Measurements from ENCODE around the gene SRCIN1. TPM values are rescaled to one million over a fixed set of nuclear protein-coding genes. Genes with fewer than 3 reads are reported as not detected.

SRCIN1 gene
- total RNA-seq, 4 donors from 2014 or later, result 0.54 to 0.89 (median 0.69) TPM

DNA sequence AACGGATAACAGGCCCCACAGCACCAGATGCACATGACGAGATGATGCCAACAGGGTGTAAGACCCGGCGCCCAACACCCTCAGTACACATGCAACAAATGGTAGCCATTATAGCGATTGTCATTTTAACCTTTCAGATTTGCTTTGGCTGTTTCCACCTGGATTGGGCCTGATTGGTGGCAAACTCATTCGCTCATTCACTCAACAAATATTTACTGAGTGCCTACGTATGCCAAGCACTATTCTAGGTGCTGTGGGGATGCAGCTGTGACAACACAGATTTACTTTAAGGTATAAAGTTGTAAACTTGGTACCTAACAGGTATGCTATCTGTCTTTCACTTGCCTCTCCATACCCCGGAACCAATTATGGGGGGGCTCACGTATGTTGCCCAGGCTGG, 66.8 kb downstream of the SRCIN1 start:
- Histone ChIP-seq H3K36me3 (no peaks in the 10 kb centered on the region), H3K4me1 (no peaks in the 10 kb centered on the region), H3K4me3 (replicated peaks in 1 of 3) (no peak overlapping the region), H3K27ac (no peak overlapping the region), H3K27me3 (no peaks in the 10 kb centered on the region), H3K9me3 (no peaks in the 10 kb centered on the region)
- TF ChIP-seq POLR2A (IDR thresholded peaks at IDR 0.05), result no peak
- TF ChIP-seq, protein P1, sequence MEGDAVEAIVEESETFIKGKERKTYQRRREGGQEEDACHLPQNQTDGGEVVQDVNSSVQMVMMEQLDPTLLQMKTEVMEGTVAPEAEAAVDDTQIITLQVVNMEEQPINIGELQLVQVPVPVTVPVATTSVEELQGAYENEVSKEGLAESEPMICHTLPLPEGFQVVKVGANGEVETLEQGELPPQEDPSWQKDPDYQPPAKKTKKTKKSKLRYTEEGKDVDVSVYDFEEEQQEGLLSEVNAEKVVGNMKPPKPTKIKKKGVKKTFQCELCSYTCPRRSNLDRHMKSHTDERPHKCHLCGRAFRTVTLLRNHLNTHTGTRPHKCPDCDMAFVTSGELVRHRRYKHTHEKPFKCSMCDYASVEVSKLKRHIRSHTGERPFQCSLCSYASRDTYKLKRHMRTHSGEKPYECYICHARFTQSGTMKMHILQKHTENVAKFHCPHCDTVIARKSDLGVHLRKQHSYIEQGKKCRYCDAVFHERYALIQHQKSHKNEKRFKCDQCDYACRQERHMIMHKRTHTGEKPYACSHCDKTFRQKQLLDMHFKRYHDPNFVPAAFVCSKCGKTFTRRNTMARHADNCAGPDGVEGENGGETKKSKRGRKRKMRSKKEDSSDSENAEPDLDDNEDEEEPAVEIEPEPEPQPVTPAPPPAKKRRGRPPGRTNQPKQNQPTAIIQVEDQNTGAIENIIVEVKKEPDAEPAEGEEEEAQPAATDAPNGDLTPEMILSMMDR (IDR thresholded peaks at IDR 0.05), result no peak
- intact Hi-C loops (cut with DNase I), result no loop called here
- DNase-seq, result no peak
- 92 to 94% methylated on average over 9 of the region's 9 CpGs for whole genome bisulfite sequencing, 2 donors

GRCh38 chr17:38536661-38537060, 69.1 kb downstream of the SRCIN1 start:
- intact Hi-C loops (cut with DNase I), result no loop called here
- no peak for DNase-seq
- H3K27ac ChIP-seq, result no peak overlapping the region
- H3K27me3 ChIP-seq, result no peaks in the 10 kb centered on the region
- 86 to 90% methylated on average over 4 of the region's 4 CpGs for WGBS, 2 donors
- no peaks in the 10 kb centered on the region for H3K9me3 ChIP-seq
- no peaks in the 10 kb centered on the region for H3K36me3 ChIP-seq
- TF ChIP-seq, protein P1 (IDR thresholded peaks at IDR 0.05), result no peak
- no peak for TF ChIP-seq POLR2A (IDR thresholded peaks at IDR 0.05)
- no peak overlapping the region for H3K4me3 ChIP-seq (replicated peaks in 1 of 3)
- H3K4me1 ChIP-seq, result no peaks in the 10 kb centered on the region

DNA sequence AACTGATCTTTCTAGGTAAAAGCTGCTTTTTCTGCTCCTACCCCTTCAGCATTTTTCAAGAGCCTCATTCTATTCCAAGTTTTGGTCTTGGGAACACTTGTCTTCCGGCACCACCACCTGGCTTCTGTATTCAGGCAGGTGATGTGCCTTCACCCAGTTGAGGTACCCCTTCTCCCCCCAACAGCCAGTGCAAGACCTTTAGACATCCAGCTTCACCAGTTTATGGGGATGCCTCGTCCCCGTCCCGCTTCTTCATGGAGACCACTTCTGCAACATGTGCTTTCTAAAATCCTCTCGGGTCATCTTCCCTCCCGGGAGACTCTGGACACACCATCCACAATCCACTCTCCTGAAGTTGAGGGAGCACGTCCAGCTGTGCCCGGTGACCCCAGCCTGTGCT, 69.9 kb downstream of the SRCIN1 start:
- no peaks in the 10 kb centered on the region for H3K36me3 ChIP-seq
- intact Hi-C loops (cut with DNase I), result no loop called here
- H3K27me3 ChIP-seq, result no peaks in the 10 kb centered on the region
- H3K9me3 ChIP-seq, result no peaks in the 10 kb centered on the region
- no peak overlapping the region for H3K27ac ChIP-seq
- 59 to 60% methylated on average over 8 of the region's 8 CpGs for WGBS, 2 donors
- H3K4me3 ChIP-seq (replicated peaks in 1 of 3), result no peak overlapping the region
- DNase-seq, result no peak
- H3K4me1 ChIP-seq, result no peaks in the 10 kb centered on the region
- no peak for TF ChIP-seq POLR2A (IDR thresholded peaks at IDR 0.05)
- TF ChIP-seq, protein P1 (IDR thresholded peaks at IDR 0.05), result no peak

- no peaks in the 10 kb centered on the region for H3K9me3 ChIP-seq
- H3K27me3 ChIP-seq, result no peaks in the 10 kb centered on the region
- no peak overlapping the region for H3K4me3 ChIP-seq (replicated peaks in 1 of 3)
- WGBS, 2 donors, result 69% methylated on average over 7 of the region's 7 CpGs
- no peaks in the 10 kb centered on the region for H3K36me3 ChIP-seq
- TF ChIP-seq POLR2A (IDR thresholded peaks at IDR 0.05), result no peak
- TF ChIP-seq, protein P1 (IDR thresholded peaks at IDR 0.05), result no peak
- H3K4me1 ChIP-seq, result no peaks in the 10 kb centered on the region
- no peak for DNase-seq
- no peak overlapping the region for H3K27ac ChIP-seq
- intact Hi-C loops (cut with DNase I), result no loop called here
Measured at GRCh38 chr17:38534498-38534885, 71.3 kb downstream of the SRCIN1 start.

DNA sequence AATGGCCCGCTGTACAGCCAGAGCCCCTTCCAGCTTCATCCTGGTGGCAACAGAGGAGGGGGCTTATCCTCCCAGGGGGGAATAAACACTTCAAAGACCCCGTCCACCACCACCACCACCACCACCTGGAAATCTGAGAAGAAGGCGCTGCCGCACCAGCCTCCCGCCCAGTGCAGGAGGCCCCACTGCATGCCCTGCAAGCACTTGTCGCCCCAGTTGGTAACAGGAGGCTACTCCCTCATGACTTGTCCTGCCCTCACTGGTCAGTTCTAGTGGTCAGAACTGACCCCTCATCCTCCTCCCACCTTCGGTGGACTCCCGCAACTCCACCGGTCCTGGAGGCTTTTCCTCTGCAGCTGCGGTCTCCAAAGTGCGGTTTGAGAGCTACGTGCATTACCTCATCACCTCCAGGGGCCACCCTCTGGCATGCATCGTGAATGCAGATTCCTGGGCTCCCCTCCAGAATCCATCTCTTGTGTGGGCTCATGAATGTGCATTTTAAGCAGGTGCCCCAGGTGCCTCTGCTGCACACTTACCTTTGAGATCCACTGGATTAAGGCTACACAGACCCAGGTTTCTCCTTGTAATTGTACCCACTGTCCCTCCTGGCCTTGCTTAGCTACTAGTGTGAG, 71.8 kb downstream of the SRCIN1 start:
- 42 to 67% methylated on average over 6 to 8 of the region's 13 CpGs for WGBS, 2 donors
- H3K27ac ChIP-seq, result no peak overlapping the region
- no peak for DNase-seq
- no peaks in the 10 kb centered on the region for H3K9me3 ChIP-seq
- no peak overlapping the region for H3K4me3 ChIP-seq (replicated peaks in 1 of 3)
- intact Hi-C loops (cut with DNase I), result no loop called here
- TF ChIP-seq POLR2A (IDR thresholded peaks at IDR 0.05), result no peak
- TF ChIP-seq, protein P1 (IDR thresholded peaks at IDR 0.05), result no peak
- no peaks in the 10 kb centered on the region for H3K4me1 ChIP-seq
- no peaks in the 10 kb centered on the region for H3K27me3 ChIP-seq
- H3K36me3 ChIP-seq, result no peaks in the 10 kb centered on the region

Measured in thyroid gland (tissue), 4 donors.